ENCODE results near the gene ALDH1L1. TPM values are rescaled to one million over a fixed set of nuclear protein-coding genes. Genes with fewer than 3 reads are reported as not detected.
A peak's percentile ranks its signal among the peaks of the same experiment; 100 is the strongest.

The ALDH1L1 gene
- 0.18 and 0.25 TPM in 2 replicates for total RNA-seq (ENCODE audit: low replicate concordance)

DNA sequence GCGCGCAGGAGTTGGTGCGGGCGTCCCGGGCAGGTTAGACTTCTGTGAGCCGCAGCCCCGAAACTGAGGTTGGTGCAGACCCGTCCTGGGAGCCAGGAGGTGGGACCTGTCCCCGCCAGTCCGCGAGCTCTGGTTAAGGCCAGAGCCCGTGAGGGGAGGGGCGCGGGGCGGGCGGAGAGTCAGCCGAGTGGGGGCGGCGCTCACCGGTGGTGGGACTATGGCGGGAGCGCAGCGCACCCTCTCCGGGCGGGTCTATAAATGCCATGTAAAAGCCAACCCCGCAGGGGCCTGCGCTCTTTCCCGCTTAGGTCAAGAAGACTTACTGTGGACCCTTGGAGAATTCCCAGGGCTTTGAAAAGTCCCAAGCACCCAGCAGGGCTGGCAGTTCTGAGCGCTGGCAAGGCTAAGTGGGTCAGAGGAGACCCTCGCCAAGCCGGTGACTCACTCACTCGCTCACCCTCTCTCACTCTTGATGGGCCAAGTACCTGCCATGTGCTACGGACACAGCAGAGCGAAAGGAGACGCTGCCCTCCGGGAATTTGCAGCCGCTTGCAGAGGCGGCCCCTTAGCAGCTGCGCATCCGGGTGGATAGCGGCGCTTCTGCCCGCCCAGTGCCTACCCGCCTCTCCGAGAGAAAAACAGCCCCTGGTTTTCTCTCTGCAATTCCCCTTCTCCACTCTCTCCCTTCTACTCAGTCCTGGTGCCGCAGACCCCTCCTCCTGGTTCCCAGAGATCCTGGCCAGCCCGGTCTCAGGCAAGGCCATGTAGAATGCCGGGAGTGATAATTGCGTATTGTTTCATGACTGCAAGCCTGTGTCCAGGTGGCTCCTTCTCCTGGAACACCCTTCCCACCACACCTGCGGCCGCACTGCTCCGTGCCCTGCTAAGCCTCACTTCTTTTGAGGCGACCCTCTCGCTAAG, at the start of gene ALDH1L1:
Gene ALDH1L1 (minus strand): TSS at position 110 of the 921 bp plus-strand sequence. CDS start 19,607 bp downstream, outside the sequence.
- TF ChIP-seq CTCF (IDR thresholded peaks at IDR 0.05; ENCODE audit: insufficient read depth, low read length), result no peak
- peak; percentile 47 for DNase-seq (ENCODE audit: low read depth)
- H3K4me3 ChIP-seq (ENCODE audit: low read depth, low read length), result peak within 1 kb of the TSS; percentile 51

DNA sequence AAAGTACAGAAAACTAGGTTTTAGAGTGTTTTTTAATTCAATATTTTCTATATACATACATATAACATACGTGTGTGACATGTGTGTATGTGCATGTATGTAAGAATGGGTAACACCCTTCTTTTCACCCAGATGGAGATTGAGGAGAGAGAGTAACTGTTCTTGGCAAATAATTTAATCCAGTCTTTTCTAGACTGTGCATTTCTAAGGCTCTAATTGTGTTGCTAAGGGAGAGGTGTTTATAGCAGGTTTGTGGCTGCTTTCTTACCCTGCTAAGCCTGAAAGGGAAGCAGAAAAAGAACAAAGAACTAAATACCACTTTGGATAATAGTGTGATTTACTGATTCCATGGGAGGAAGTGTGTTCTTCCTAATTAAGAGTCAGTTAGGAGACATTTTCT, 46.0 kb upstream of the ALDH1L1 start:
- no peak for DNase-seq (ENCODE audit: low read depth)
- no peak overlapping the region for H3K4me3 ChIP-seq (ENCODE audit: low read depth, low read length)
- no peak for TF ChIP-seq CTCF (IDR thresholded peaks at IDR 0.05; ENCODE audit: insufficient read depth, low read length)

GRCh38 chr3:126216416-126216815, 36.0 kb upstream of the ALDH1L1 start:
- H3K4me3 ChIP-seq (ENCODE audit: low read depth, low read length), result no peak overlapping the region
- TF ChIP-seq CTCF (IDR thresholded peaks at IDR 0.05; ENCODE audit: insufficient read depth, low read length), result no peak
- peak; percentile 76 for DNase-seq (ENCODE audit: low read depth)

DNA sequence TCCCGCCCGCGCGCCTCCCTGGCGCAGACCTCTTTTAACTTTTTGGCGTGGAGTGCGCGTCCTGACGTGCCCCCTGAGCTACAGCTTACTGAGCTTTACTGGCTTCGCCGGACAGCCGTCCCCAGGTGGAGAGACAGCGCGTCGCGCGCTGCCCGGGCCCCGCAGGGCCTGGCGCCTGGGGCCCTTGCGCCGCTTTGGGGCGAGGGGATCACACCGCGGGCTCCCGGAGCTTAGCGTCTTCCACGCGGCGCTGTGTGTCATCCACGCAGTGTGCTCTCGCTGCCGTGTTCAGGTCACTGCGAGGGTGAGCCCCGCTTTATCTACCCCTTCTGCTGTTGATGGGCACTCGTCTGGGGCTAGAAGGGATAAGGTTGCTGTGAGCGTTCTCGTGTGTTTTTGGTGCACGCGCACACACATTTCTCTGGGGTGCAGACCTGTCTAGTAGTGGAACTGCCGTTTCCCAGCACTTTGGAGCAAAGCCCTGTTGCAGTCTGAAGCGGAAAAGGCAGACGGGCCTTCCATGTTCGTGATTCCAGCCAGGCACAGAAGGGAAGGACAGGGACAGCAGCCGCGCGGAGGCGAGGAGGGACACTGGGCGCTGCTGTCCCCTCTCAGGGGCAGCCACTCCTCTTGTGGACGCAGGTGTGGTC, 33.1 kb upstream of the ALDH1L1 start:
- peak overlapping the region; percentile 35 for H3K4me3 ChIP-seq (ENCODE audit: low read depth, low read length)
- DNase-seq (ENCODE audit: low read depth), result no peak
- no peak for TF ChIP-seq CTCF (IDR thresholded peaks at IDR 0.05; ENCODE audit: insufficient read depth, low read length)

GRCh38 chr3:126212620-126213378, 32.4 kb upstream of the ALDH1L1 start:
- TF ChIP-seq CTCF (IDR thresholded peaks at IDR 0.05; ENCODE audit: insufficient read depth, low read length), result peak; percentile 24
- DNase-seq (ENCODE audit: low read depth), result peak; percentile 31
- peak overlapping the region; percentile 35 for H3K4me3 ChIP-seq (ENCODE audit: low read depth, low read length)

DNA sequence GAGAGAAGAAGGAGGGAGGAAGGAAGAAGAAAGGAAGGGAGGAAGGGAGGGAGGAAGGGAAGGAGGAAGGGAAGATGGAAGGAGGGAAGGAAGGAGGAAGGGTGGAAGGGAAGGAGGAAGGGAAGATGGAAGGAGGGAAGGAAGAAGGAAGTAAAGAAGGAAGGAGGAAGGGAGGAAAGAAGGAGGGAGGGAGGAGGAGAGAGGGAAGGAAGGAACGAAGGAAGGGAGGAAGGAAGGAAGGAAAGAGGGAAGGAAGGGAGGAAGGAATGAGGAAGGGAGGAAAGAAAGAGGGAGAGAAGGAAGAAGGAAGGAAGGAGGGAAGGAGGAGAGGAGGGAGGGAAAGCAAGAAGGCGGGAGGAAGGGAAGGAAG, 31.8 kb upstream of the ALDH1L1 start:
- TF ChIP-seq CTCF (IDR thresholded peaks at IDR 0.05; ENCODE audit: insufficient read depth, low read length), result no peak
- no peak for DNase-seq (ENCODE audit: low read depth)

More for the DNA sequence above, 31.8 kb upstream of the ALDH1L1 start:
- no peak overlapping the region for H3K4me3 ChIP-seq (ENCODE audit: low read depth, low read length)

Data from fibroblast of the aortic adventitia (primary cell).